Lung (tissue), 12 donors: Measurements from ENCODE around the gene KCNJ6. TPM values are rescaled to one million over a fixed set of nuclear protein-coding genes. Genes with fewer than 3 reads are reported as not detected.

Experiments
- ATAC-seq: fragments of 200-7000 bp; cut with Tn5 transposase; one replicate; pipeline ENCODE4 v1.9.1; 2020; ENCODE audit warnings: moderate number of reproducible peaks; ENCODE audit not compliant: insufficient read depth, low FRiP score
- DNase-seq, 3 donors: peaks; one replicate each; pipeline ENCODE4 v3.0.0-alpha.2; 2013 to 2017
- H3K27ac ChIP-seq, 2 donors: one replicate each; pipeline ENCODE4 v1.5.1; 2013; ENCODE audit warnings: mild to moderate bottlenecking in 2 of 2, moderate library complexity in 2 of 2, control low read depth in 1 of 2, inconsistent platforms in 1 of 2, low read depth in 1 of 2, low read length in 1 of 2
- H3K27me3 ChIP-seq, 3 donors: one replicate each; pipeline ENCODE4 v1.5.1; 2013; ENCODE audit warnings: low read length in 2 of 3; ENCODE audit not compliant: control insufficient read depth in 3 of 3, insufficient read depth in 3 of 3
- H3K36me3 ChIP-seq, 4 donors: one replicate each; pipeline ENCODE4 v1.5.1; 2013; ENCODE audit warnings: low read length in 4 of 4, mild to moderate bottlenecking in 1 of 4, moderate library complexity in 1 of 4; ENCODE audit not compliant: control insufficient read depth in 4 of 4, insufficient read depth in 4 of 4
- H3K4me1 ChIP-seq, 5 donors: one replicate each; pipeline ENCODE4 v1.5.1; 2013; ENCODE audit warnings: low read length in 5 of 5, mild to moderate bottlenecking in 2 of 5, moderate library complexity in 1 of 5; ENCODE audit not compliant: control insufficient read depth in 5 of 5, insufficient read depth in 5 of 5
- H3K4me3 ChIP-seq: one replicate; pipeline ENCODE4 v1.5.1; 2013; ENCODE audit warnings: mild to moderate bottlenecking, control low read depth, moderate library complexity
- H3K9ac ChIP-seq, 2 donors: one replicate each; pipeline ENCODE4 v1.5.1; 2013; ENCODE audit warnings: low read length in 2 of 2, control low read depth in 1 of 2; ENCODE audit not compliant: insufficient read depth in 1 of 2
- H3K9me3 ChIP-seq, 4 donors: one replicate each; pipeline ENCODE4 v1.5.1; 2013; ENCODE audit warnings: low read length in 3 of 4, mild to moderate bottlenecking in 1 of 4, moderate library complexity in 1 of 4; ENCODE audit not compliant: control insufficient read depth in 4 of 4, insufficient read depth in 3 of 4
- WGBS, 2 donors: extraction: QIAGEN DNeasy Blood & Tissue Kit; methylation state at CpG; one replicate each; pipeline ENCODE4 v1.1.7; 2013; 5-methylcytosine and 5-hydroxymethylcytosine counted together
- polyA plus RNA-seq, 2 donors: library from polyadenylated mRNA; stranded (reverse); fragments of 200-250 nt; gene quantifications; one replicate each; pipeline ENCODE4 v1.2.1, GENCODE V29; 2013
- total RNA-seq, 2 donors: library from RNA; depleted of rRNA in 1 of 2; stranded (reverse); fragments of >200 nt in 1 of 2; gene quantifications; one replicate each; pipeline ENCODE4 v1.2.1, GENCODE V29; 2014 to 2021
- TF ChIP-seq, protein P1 (sequence below): IDR thresholded peaks from 2 replicates; pipeline ENCODE4 v1.5.1; 2012; ENCODE audit warnings: mild to moderate bottlenecking; ENCODE audit errors: control extremely low read depth, extremely low read depth
- donor health status: control.
- donor health status: control.
- donor health status: Bipolar disorder and iron deficiency.
- donor health status: healthy.
- donor health status: DM: yes; HTN: yes; CAD: no.

KCNJ6 gene
- total and polyA plus RNA-seq, 4 donors = 0.01 to 0.31 (median 0.03) TPM

GRCh38 chr21:37696936-37697335, 219.3 kb downstream of the KCNJ6 start:
- WGBS, 2 donors = 93 to 97% methylated on average over 3 of the region's 3 CpGs

GRCh38 chr21:37695111-37695510, 221.1 kb downstream of the KCNJ6 start:
- Histone ChIP-seq H3K27ac (no peak overlapping the region), H3K4me1 (no peaks in the 10 kb centered on the region), H3K9ac (no peak overlapping the region), H3K36me3 (no peaks in the 10 kb centered on the region), H3K27me3 (peaks cover 0 to 3% (median 0%) of the 10 kb centered on the region in 3 donors), H3K4me3 (no peak overlapping the region), H3K9me3 (no peaks in the 10 kb centered on the region)
- ATAC-seq (no peak), DNase-seq (no peak)
- TF ChIP-seq, protein P1, sequence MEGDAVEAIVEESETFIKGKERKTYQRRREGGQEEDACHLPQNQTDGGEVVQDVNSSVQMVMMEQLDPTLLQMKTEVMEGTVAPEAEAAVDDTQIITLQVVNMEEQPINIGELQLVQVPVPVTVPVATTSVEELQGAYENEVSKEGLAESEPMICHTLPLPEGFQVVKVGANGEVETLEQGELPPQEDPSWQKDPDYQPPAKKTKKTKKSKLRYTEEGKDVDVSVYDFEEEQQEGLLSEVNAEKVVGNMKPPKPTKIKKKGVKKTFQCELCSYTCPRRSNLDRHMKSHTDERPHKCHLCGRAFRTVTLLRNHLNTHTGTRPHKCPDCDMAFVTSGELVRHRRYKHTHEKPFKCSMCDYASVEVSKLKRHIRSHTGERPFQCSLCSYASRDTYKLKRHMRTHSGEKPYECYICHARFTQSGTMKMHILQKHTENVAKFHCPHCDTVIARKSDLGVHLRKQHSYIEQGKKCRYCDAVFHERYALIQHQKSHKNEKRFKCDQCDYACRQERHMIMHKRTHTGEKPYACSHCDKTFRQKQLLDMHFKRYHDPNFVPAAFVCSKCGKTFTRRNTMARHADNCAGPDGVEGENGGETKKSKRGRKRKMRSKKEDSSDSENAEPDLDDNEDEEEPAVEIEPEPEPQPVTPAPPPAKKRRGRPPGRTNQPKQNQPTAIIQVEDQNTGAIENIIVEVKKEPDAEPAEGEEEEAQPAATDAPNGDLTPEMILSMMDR = no peak

More at GRCh38 chr21:37696936-37697335, 219.3 kb downstream of the KCNJ6 start:
- Histone ChIP-seq H3K27me3 (peaks cover 0 to 4% (median 0%) of the 10 kb centered on the region in 3 donors), H3K9me3 (no peaks in the 10 kb centered on the region), H3K4me1 (no peaks in the 10 kb centered on the region), H3K27ac (no peak overlapping the region), H3K36me3 (no peaks in the 10 kb centered on the region), H3K9ac (no peak overlapping the region), H3K4me3 (no peak overlapping the region)
- TF ChIP-seq, protein P1 = no peak
- DNase-seq (no peak), ATAC-seq (no peak)

GRCh38 chr21:37688952-37689659, 227.2 kb downstream of the KCNJ6 start:
- TF ChIP-seq, protein P1 = no peak
- DNase-seq (no peak), ATAC-seq (no peak)
- H3K4me3 ChIP-seq = no peak overlapping the region
- no peak overlapping the region for H3K9ac ChIP-seq
- H3K36me3 ChIP-seq = no peaks in the 10 kb centered on the region
- 50 to 56% methylated on average over 3 of the region's 3 CpGs for WGBS, 2 donors
- no peaks in the 10 kb centered on the region for H3K4me1 ChIP-seq
- peaks cover 0 to 3% (median 0%) of the 10 kb centered on the region in 3 donors for H3K27me3 ChIP-seq
- H3K9me3 ChIP-seq = no peaks in the 10 kb centered on the region
- no peak overlapping the region for H3K27ac ChIP-seq
